Natural killer cell treated with Interleukin-12 subunit alpha and Interleukin-12 subunit beta and Interleukin-15 and Interleukin-18, amount 100 ng/mL, for 72 hours (primary cell): ENCODE results near the gene ADAM15. TPM values are rescaled to one million over a fixed set of nuclear protein-coding genes. Genes with fewer than 3 reads are reported as not detected.

ENCODE experiments used
- ATAC-seq, 2 donors: fragments of 150-1000 bp; cut with Tn5 transposase in 1 of 2; sonication (Bioruptor Pico), chemical (Tn5 transposase) in 1 of 2; 2 replicates each; pipeline ENCODE4 v1.10.0; 2021
- DNase-seq: peaks from one replicate; pipeline ENCODE4 v3.0.0; 2022; ENCODE audit warnings: low spot score
- H3K27ac Mint-ChIP-seq, 2 donors: 1 replicate in 1 of 2; 2 replicates in 1 of 2; pipeline ENCODE4 v1.8.0; 2022; ENCODE audit warnings: mixed read lengths in 2 of 2, mild to moderate bottlenecking in 1 of 2, moderate library complexity in 1 of 2
- H3K27me3 Mint-ChIP-seq, 2 donors: 1 replicate in 1 of 2; 2 replicates in 1 of 2; pipeline ENCODE4 v1.8.0; 2022; ENCODE audit warnings: mixed read lengths in 2 of 2
- H3K36me3 Mint-ChIP-seq: one replicate; pipeline ENCODE4 v1.8.0; 2022; ENCODE audit warnings: mixed read lengths
- H3K4me1 Mint-ChIP-seq, 2 donors: 1 replicate in 1 of 2; 2 replicates in 1 of 2; pipeline ENCODE4 v1.8.0; 2022; ENCODE audit warnings: low read depth in 2 of 2, mixed read lengths in 2 of 2, mild to moderate bottlenecking in 1 of 2
- H3K4me3 Mint-ChIP-seq: one replicate; pipeline ENCODE4 v1.8.0; 2022; ENCODE audit warnings: mixed read lengths
- H3K9me3 Mint-ChIP-seq: 2 replicates; pipeline ENCODE4 v1.8.0; 2022; ENCODE audit warnings: mixed read lengths
- total RNA-seq, 2 donors: library from RNA; stranded (reverse); gene quantifications; one replicate each; pipeline ENCODE4 v1.2.3, GENCODE V29; 2022

ADAM15 gene
- total RNA-seq, 2 donors from 2014 or later: 42.1 to 107 TPM

GRCh38 chr1:155071701-155072100 lies 20.6 kb downstream of the ADAM15 start:
- DNase-seq: no peak
- H3K27me3 Mint-ChIP-seq: no peaks in the 10 kb centered on the region
- H3K36me3 Mint-ChIP-seq: no peaks in the 10 kb centered on the region
- H3K4me1 Mint-ChIP-seq: peaks cover 6 to 16% of the 10 kb centered on the region in 2 donors
- no peak overlapping the region for H3K27ac Mint-ChIP-seq
- no peaks in the 10 kb centered on the region for H3K9me3 Mint-ChIP-seq
- peak overlapping the region; percentile 45 for H3K4me3 Mint-ChIP-seq
- ATAC-seq: no peak

GRCh38 chr1:155072531-155073289 lies 21.6 kb downstream of the ADAM15 start:
- Mint-ChIP-seq H3K9me3 (no peaks in the 10 kb centered on the region), H3K27ac (no peak overlapping the region), H3K36me3 (no peaks in the 10 kb centered on the region), H3K4me1 (peaks cover 6 to 16% of the 10 kb centered on the region in 2 donors), H3K4me3 (no peak overlapping the region), H3K27me3 (no peaks in the 10 kb centered on the region)
- peak; percentile 56 for DNase-seq
- no peak for ATAC-seq

GRCh38 chr1:155073377-155074242 lies 22.5 kb downstream of the ADAM15 start:
- H3K4me1 Mint-ChIP-seq: peaks cover 6 to 13% of the 10 kb centered on the region in 2 donors
- no peak overlapping the region for H3K27ac Mint-ChIP-seq
- H3K4me3 Mint-ChIP-seq: no peak overlapping the region
- DNase-seq: peak; percentile 28
- ATAC-seq: no peak
- H3K36me3 Mint-ChIP-seq: no peaks in the 10 kb centered on the region
- no peaks in the 10 kb centered on the region for H3K9me3 Mint-ChIP-seq
- H3K27me3 Mint-ChIP-seq: no peaks in the 10 kb centered on the region

GRCh38 chr1:155075535-155075934 lies 24.4 kb downstream of the ADAM15 start:
- DNase-seq (peak; percentile 12), ATAC-seq (no peak)
- H3K27me3 Mint-ChIP-seq: peaks cover 8 to 12% of the 10 kb centered on the region in 2 donors
- no peak overlapping the region for H3K4me3 Mint-ChIP-seq
- no peak overlapping the region for H3K27ac Mint-ChIP-seq
- no peaks in the 10 kb centered on the region for H3K9me3 Mint-ChIP-seq
- peaks cover 14 to 16% of the 10 kb centered on the region in 2 donors for H3K4me1 Mint-ChIP-seq
- no peaks in the 10 kb centered on the region for H3K36me3 Mint-ChIP-seq

GRCh38 chr1:155076371-155076770 lies 25.3 kb downstream of the ADAM15 start:
- Mint-ChIP-seq H3K36me3 (peaks cover 2% of the 10 kb centered on the region), H3K27ac (no peak overlapping the region), H3K9me3 (no peaks in the 10 kb centered on the region), H3K4me3 (no peak overlapping the region), H3K27me3 (peaks cover 10 to 16% of the 10 kb centered on the region in 2 donors), H3K4me1 (peaks cover 15 to 19% of the 10 kb centered on the region in 2 donors)
- DNase-seq (no peak), ATAC-seq (no peak)

GRCh38 chr1:155077346-155077745 lies 26.2 kb downstream of the ADAM15 start:
- Mint-ChIP-seq H3K4me3 (peak overlapping the region; percentile 2), H3K4me1 (peaks cover 18 to 21% of the 10 kb centered on the region in 2 donors), H3K36me3 (peaks cover 6% of the 10 kb centered on the region), H3K27ac (no peak overlapping the region), H3K27me3 (peaks cover 16 to 26% of the 10 kb centered on the region in 2 donors), H3K9me3 (no peaks in the 10 kb centered on the region)
- DNase-seq (no peak), ATAC-seq (no peak)

- Mint-ChIP-seq H3K9me3 (no peaks in the 10 kb centered on the region), H3K27ac (no peak overlapping the region), H3K36me3 (peaks cover 6% of the 10 kb centered on the region), H3K4me3 (peak overlapping the region; percentile 2), H3K4me1 (peaks cover 20 to 23% of the 10 kb centered on the region in 2 donors), H3K27me3 (peaks cover 19 to 29% of the 10 kb centered on the region in 2 donors)
- ATAC-seq: no peak
- no peak for DNase-seq
These were observed 26.8 kb downstream of the ADAM15 start for GRCh38 chr1:155077758-155078445.

GRCh38 chr1:155078469-155079209 lies 27.5 kb downstream of the ADAM15 start, which contains the start of gene EFNA3:
EFNA3 (plus strand) TSS chr1:155078837; CDS start chr1:155078942, 105 bp downstream.
- Mint-ChIP-seq H3K27me3 (peaks cover 22 to 31% of the 10 kb centered on the region in 2 donors), H3K36me3 (peaks cover 6% of the 10 kb centered on the region), H3K4me3 (peak within 1 kb of the TSS; percentile 65), H3K9me3 (no peaks in the 10 kb centered on the region), H3K27ac (no peak within 1 kb of the TSS), H3K4me1 (peaks cover 20 to 23% of the 10 kb centered on the region in 2 donors)
- ATAC-seq (peak; percentile 73 to 86), DNase-seq (peak; percentile 81)

GRCh38 chr1:155079210-155079486 lies 28.0 kb downstream of the ADAM15 start:
- Mint-ChIP-seq H3K27ac (no peak overlapping the region), H3K27me3 (peaks cover 26 to 36% of the 10 kb centered on the region in 2 donors), H3K36me3 (peaks cover 6% of the 10 kb centered on the region), H3K4me1 (peaks cover 25% of the 10 kb centered on the region in 2 donors), H3K9me3 (no peaks in the 10 kb centered on the region), H3K4me3 (peak overlapping the region; percentile 65)
- ATAC-seq (no peak), DNase-seq (peak; percentile 57)

GRCh38 chr1:155079487-155080311 lies 28.6 kb downstream of the ADAM15 start:
- peaks cover 27 to 30% of the 10 kb centered on the region in 2 donors for H3K4me1 Mint-ChIP-seq
- peaks cover 26 to 36% of the 10 kb centered on the region in 2 donors for H3K27me3 Mint-ChIP-seq
- no peak overlapping the region for H3K27ac Mint-ChIP-seq
- peak overlapping the region; percentile 65 for H3K4me3 Mint-ChIP-seq
- H3K9me3 Mint-ChIP-seq: no peaks in the 10 kb centered on the region
- H3K36me3 Mint-ChIP-seq: peaks cover 6% of the 10 kb centered on the region
- ATAC-seq (no peak), DNase-seq (peak; percentile 58)

- Mint-ChIP-seq H3K4me1 (peaks cover 31 to 37% of the 10 kb centered on the region in 2 donors), H3K4me3 (peak overlapping the region; percentile 81), H3K9me3 (no peaks in the 10 kb centered on the region), H3K27ac (no peak overlapping the region), H3K36me3 (peaks cover 6% of the 10 kb centered on the region), H3K27me3 (peaks cover 26 to 36% of the 10 kb centered on the region in 2 donors)
- ATAC-seq: no peak
- peak; percentile 32 for DNase-seq
These were observed 29.5 kb downstream of the ADAM15 start for GRCh38 chr1:155080312-155081228.
